B cell (primary cell): ENCODE measurements around the gene SEPTIN5.

Experiments
- CTCF ChIP-seq: fragments of 200-600 bp; IDR thresholded peaks from one replicate; pipeline ENCODE4 v1.8.0; 2022; ENCODE audit warnings: antibody characterized with exemption, mild to moderate bottlenecking
- EZH2 ChIP-seq: IDR thresholded peaks from 2 replicates; pipeline ENCODE4 v1.6.1; 2012; ENCODE audit warnings: borderline replicate concordance, low read depth, mild to moderate bottlenecking, moderate library complexity, low read length; ENCODE audit not compliant: insufficient read depth, poor library complexity, severe bottlenecking

- TF ChIP-seq CTCF, result no peak
- no peak for TF ChIP-seq EZH2
Measured at GRCh38 chr22:19716829-19717105, 2.5 kb downstream of the SEPTIN5 start.
